ENCODE data around the gene VPS13D. TPM values are rescaled to one million over a fixed set of nuclear protein-coding genes. Genes with fewer than 3 reads are reported as not detected.

VPS13D gene
- total RNA-seq, 4 donors from 2014 or later: 77.5 to 142 (median 94.4) TPM

GRCh38 chr1:12452262-12452661 lies 222.4 kb downstream of the VPS13D start:
- TF ChIP-seq CTCF (IDR thresholded peaks at IDR 0.05; ENCODE audit: low read depth): no peak

GRCh38 chr1:12453400-12454343 lies 223.8 kb downstream of the VPS13D start:
- TF ChIP-seq CTCF (IDR thresholded peaks at IDR 0.05; ENCODE audit: low read depth): no peak

DNA sequence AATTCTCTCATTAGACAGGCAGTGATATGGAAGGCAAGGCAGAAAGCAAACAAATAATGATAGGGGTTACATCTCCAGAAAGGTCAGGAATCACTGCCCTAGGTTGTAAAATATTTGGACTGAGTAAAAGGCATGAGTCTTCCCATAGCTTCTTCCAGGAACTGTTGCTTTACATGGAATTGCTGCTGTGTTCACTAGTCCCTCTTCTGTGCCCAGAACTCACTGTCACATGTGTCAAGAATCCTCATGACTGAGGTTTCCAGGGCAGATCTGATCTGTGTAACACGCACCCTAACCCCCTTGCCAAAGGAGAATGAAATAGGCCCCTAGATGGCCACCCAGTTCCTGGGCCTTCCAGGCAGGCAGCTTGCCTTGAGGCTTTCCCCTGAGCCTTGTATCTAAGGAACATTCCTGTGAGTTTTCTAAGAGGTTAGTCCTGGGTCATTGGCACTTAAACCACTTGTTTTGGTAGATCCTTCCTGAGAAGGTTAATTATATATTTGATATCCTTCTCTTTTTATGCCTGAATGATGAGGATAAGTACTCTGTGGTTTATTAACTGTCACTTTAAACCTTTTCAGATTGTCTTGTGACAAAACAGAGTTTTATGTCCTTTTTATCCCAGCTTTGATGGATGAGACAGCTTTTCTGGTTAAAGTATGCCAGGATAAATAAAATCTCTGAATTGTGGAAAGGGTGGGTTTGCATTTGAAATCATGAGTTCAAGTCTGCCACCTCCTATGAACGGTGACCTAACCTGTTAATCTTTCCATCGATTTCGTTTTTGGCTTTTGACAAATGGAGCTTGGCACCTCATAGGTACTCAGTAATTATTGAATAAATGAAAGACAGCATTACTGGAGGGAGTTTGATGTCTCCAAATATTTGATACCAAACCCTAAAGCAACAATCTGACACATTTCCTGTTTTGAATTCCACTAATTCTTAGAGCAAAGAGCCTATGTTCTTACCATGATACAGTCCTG lies 224.9 kb downstream of the VPS13D start:
- TF ChIP-seq CTCF (IDR thresholded peaks at IDR 0.05; ENCODE audit: low read depth): no peak

DNA sequence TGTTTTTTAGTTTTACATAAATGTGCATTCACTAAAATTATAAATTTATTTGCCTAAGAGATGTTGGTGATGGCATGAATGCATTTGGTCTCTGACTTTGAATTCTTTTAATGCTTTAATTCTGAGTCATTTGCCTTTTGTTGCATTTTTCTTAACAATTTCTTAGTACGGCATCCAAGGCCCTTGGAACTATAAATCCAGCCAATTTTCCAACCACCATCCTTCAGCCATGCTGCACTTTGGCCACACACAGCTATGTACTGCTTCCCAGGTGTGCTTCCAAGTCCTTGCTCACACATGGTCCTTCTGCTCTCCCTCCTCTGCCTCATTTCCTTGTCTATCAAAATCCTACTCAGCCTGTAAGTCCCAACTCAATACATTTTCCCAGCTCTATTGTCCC lies 227.1 kb downstream of the VPS13D start:
- no peak for TF ChIP-seq CTCF (IDR thresholded peaks at IDR 0.05; ENCODE audit: low read depth)

DNA sequence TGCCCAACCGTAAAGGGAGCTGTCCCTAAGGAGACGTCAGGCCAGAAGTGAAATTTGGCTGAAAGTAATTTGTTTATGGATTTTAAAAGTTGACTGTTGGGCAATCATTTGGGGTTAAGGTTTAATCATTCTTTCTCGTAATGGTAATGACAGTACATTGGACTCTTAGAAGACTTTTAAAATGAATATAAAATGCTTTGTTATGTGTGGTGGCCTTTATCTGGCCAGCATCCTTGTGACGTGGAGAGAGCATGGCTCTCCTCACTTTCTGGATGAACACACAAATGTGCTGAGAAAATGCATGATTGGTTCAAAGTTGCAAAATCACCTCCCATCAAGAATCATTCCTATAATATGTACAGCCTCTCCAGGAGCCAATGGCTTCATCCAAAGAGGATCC lies 227.9 kb downstream of the VPS13D start:
- no peak for TF ChIP-seq CTCF (IDR thresholded peaks at IDR 0.05; ENCODE audit: low read depth)

DNA sequence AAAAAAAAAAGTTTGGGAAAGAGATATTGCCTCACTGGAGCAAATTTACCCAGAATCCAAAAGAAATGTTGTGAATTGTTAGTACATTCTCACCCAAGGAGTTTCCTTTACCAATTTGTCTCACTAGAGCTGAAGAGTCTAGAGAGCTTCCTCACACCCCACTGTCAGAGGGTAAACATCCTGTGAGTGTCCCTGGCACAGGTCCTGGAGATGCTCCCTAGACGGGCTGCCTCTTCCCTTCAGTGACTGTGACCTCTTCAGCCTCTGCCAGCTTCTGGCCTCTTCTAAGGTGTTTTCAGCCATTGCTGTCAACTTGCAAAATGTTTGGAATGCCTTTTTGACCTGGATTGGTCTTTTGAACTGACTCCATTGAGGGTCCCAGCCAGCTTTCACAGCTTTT lies 228.7 kb downstream of the VPS13D start:
- no peak for TF ChIP-seq CTCF (IDR thresholded peaks at IDR 0.05; ENCODE audit: low read depth)

DNA sequence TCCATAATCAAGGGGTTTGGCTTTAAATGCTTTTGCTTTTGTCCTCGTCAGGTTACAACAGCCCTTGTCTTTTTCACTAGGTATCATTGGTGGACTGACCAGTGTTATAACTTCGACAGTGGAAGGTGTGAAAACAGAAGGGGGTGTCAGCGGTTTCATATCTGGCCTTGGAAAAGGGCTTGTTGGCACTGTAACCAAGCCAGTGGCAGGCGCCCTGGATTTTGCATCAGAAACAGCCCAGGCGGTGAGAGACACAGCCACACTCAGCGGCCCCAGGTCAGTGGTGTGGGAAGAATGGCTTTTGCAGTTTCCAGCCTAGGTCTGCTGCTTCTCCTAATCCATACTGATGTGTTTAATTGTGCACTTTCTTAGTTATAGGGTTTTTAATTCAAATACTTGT lies 230.3 kb downstream of the VPS13D start:
- no peak for TF ChIP-seq CTCF (IDR thresholded peaks at IDR 0.05; ENCODE audit: low read depth)

All from subcutaneous adipose tissue (tissue), 4 donors.